ENCODE results near the gene CREBRF.

Gene CREBRF

GRCh38 chr5:173158366-173158765 lies 102.2 kb downstream of the CREBRF start:
- DNase-seq = no peak

DNA sequence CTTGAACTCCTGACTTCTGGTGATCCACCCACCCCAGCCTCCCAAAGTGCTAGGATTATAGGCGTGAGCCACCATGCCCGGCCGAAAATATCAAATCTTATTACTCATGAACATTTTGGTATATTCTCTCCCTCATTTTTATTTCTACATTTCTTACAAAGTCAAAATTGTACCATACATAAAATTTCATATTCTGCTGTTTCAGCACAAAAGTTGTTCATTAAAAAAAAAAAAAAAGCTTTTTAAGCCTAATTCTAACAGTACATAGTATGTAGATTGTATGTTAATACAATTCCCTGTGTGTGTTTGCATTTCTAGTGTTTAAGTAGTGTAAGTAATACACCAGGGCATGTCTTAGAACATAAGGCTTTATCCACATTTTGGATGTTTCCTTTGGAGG lies 103.1 kb downstream of the CREBRF start:
- DNase-seq = no peak

DNA sequence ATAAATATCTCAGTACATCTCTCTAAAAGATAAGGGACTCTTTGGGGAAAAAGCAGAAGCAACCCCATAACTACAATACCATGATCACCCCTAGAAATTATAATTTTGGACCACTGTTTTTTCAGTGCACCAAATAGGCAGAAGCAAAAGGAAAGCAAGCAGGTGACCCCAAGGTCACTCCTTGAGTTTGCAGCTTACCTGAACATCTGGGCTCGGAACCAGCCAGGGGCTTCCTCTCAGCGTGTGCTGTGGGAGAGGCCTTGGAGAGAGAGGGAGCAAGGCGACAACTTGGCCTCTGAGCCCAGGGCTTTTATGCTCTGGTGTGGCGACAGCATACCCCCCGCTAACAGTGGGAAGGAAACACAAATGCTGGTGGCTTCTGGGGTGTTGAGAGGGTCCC lies 105.0 kb downstream of the CREBRF start:
- DNase-seq = no peak

DNA sequence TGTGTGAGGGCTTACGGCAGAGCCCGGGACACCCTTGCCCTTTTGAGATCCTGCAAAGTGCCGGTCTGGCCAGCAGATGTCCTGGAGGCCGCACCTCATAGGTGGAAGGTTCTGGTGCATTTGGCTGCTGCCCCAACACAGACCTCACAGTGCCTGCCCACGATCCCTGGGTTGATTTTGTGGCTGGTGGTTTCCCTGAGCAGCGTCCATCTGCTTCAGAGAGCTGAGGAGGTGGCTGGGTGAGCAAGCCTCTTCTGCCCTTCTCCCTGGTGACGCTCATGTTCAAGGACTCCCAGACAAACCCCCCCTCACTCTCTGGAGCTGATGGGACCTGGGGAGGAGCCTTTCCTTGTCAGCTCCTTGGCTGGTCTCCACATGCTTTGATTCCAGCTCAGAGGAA lies 107.1 kb downstream of the CREBRF start:
- DNase-seq = no peak

DNA sequence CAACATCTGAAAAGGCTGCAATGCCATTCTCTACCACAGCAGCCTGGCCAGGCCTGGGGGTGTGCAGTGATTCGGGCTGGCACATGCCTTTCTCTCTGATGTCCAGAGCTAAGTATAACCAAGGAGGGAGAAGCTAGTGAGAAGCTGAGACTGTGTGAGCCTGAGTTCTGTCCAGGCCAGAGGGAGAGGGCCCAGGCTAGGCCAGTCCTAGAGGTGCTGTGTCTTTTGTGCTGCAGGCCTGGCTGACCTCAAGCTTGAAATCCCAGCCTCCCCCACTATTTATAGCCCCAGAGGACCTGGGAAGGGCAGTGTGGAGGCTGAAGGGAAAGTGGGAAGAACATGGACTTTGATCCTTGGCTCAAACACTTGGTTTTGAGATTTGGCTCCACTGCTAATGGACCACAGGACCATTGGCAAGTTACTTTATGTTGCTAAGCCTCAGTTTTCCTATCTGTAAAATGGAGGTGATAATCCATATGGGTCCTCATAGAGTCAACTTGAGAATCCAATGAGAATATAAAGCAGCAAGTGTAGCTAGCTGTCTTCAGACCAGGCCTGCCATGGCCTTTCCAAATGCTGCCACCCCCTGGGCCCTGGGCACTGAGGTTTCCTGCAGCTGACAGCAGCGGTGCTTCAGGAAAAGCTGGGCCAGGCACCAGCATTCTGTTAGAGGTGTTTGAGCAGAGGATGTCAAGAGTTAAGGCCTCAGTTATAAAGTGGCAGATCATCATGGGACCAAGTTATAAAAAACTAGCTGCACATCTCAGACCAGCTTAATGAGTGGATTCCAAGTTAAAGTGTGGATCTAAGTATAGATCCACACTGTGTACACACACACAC lies 109.2 kb downstream of the CREBRF start:
- DNase-seq = no peak

DNA sequence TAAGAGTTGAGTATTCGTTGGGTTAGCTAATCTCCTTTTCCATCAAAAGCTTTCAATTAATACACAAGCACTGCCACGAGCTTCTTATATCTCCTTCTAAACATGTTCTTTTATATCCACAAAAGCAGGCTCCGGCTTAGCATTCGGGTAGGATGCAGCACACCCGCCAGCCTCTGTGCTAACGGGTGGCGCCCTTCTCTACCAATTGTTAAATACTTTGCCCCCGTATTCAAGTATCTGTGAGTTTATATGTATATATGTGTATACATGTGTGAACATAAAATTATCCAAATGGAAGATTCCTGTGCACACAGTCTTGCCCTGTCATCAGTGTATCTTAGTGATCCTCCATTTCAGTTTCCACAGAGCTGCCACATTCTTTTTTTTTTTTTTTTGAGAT lies 116.0 kb downstream of the CREBRF start:
- DNase-seq = no peak

GRCh38 chr5:173175523-173175922 lies 119.4 kb downstream of the CREBRF start:
- no peak for DNase-seq

DNA sequence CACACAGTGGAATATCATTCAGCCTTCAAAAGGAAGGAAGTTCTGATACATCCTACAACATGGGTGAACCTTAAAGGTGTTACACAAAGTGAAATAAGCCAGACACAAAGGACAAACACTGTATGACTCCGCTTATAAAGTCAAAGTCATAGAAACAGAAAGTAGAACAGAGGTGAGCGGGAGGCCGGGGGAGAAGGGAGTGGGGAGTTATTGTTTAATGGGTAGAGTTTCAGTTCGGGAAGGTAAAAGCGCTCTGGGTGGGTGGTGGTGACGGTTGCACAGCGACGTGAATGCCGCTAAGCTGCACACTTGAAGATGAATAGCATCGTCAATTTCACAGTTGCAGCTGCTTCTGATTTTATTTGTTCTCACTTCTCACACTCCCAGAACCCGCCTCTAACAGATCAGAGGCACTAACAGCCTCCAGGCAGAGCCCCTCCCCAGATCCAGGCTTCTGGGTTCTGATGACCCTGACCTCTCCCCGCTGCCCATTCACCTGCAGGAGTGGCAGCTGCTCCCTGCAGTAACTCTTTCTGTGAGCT lies 122.3 kb downstream of the CREBRF start:
- no peak for DNase-seq

GRCh38 chr5:173180331-173180730 lies 124.2 kb downstream of the CREBRF start:
- no peak for DNase-seq

GRCh38 chr5:173187054-173187743 lies 131.0 kb downstream of the CREBRF start:
- DNase-seq = peak; percentile 9

DNA sequence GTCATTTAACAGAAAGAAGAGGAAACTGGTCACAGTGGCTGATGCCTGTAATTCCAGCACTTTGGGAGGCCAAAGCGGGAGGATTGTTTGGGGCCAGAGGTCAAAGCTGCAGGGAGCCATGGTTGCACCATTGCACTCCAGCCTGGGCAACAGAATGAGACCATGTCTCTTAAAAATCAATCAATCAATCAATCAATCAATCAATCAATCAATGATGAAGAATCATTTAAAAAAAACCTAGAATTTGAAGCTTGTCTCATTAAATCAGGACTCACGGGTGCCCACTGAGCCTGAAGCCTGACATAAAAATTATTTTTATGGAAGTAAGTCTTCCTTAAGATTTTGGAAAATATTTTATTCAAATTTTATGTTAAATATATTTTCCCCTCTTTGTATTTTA lies 132.1 kb downstream of the CREBRF start:
- DNase-seq = no peak
